Stimulated activated naive CD8-positive, alpha-beta T cell treated with anti-CD3 and anti-CD28 coated beads, Interleukin-15, amount 100 ng/mL, for 72 hours (primary cell): Measurements from ENCODE around the gene THRSP.
A peak's percentile ranks its signal among the peaks of the same experiment; 100 is the strongest.
"Not testable (repeated sequence)": the region's sequence is repeated elsewhere in the genome, so short reads cannot be mapped to it uniquely, and the experiment has no call there.

Source experiments
- ATAC-seq: fragments of 150-1000 bp; cut with Tn5 transposase; 2 replicates; pipeline ENCODE4 v1.10.0; 2021; ENCODE audit warnings: mild to moderate bottlenecking, moderate library complexity
- DNase-seq, 2 donors: peaks; one replicate each; pipeline ENCODE4 v3.0.0; 2021 to 2022
- H3K27ac Mint-ChIP-seq, 2 donors: one replicate each; pipeline ENCODE4 v1.8.0; 2022; ENCODE audit warnings: mild to moderate bottlenecking in 2 of 2, mixed read lengths in 2 of 2, moderate library complexity in 2 of 2
- H3K27me3 Mint-ChIP-seq: one replicate; pipeline ENCODE4 v1.8.0; 2022; ENCODE audit warnings: mixed read lengths
- H3K4me1 Mint-ChIP-seq: one replicate; pipeline ENCODE4 v1.8.0; 2022; ENCODE audit warnings: mild to moderate bottlenecking, mixed read lengths
- H3K4me3 Mint-ChIP-seq, 2 donors: one replicate each; pipeline ENCODE4 v1.8.0; 2022; ENCODE audit warnings: mild to moderate bottlenecking in 2 of 2, mixed read lengths in 2 of 2, moderate library complexity in 1 of 2
- H3K9me3 Mint-ChIP-seq, 2 donors: one replicate each; pipeline ENCODE4 v1.8.0; 2022; ENCODE audit warnings: mixed read lengths in 2 of 2

The THRSP gene

DNA sequence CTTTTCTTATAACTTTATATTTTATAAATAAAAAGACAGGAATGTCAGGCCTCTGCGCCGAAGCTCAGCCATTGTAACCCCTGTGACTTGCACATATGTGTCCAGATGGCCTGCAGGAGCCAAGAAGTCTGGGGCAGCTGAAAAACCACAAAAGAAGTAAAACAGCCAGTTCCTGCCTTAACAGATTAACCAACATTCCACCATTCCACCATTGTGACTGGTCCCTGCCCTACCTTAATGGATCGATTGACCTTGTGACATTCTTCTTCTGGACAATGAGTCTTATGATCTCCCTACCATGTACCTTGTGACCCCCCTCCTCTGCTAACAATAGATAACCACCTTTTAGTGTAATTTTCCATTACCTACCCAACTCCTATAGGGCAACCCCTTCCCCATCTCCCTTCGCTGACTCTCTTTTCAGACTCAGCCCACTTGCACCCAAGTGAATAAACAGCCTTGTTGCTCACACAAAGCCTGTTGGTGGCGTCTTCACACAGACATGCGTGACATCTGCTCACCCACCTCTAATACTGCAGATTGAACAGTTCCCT, 22.9 kb downstream of the THRSP start:
- not testable (repeated sequence) for DNase-seq, H3K4me1 Mint-ChIP-seq, H3K4me3 Mint-ChIP-seq, H3K9me3 Mint-ChIP-seq, H3K27me3 Mint-ChIP-seq, H3K27ac Mint-ChIP-seq, ATAC-seq

DNA sequence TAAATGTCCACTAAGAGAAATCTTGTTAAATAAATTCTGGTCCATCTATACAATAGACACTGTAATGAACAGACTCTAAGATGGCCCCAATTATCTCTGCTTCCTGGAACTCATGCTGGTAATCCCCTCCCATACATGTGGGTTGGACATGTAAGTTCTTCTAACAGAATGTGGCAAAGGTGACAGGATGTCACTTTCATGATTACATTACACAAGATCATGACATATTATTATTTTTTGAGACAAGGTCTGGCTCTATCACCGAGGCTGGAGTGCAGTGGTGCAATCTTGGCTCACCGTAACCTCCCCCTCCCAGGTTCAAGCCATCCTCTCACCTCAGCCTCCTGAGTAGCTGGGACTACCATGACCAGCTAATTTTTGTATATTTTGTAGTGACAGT, 30.6 kb downstream of the THRSP start:
- H3K27ac Mint-ChIP-seq: peak overlapping the region; percentile 98
- ATAC-seq: peak; percentile 100
- no peaks in the 10 kb centered on the region for H3K9me3 Mint-ChIP-seq
- peak; percentile 33 to 57 for DNase-seq
- H3K4me1 Mint-ChIP-seq: peaks cover 18% of the 10 kb centered on the region
- no peaks in the 10 kb centered on the region for H3K27me3 Mint-ChIP-seq
- peak overlapping the region; percentile 58 to 62 for H3K4me3 Mint-ChIP-seq

DNA sequence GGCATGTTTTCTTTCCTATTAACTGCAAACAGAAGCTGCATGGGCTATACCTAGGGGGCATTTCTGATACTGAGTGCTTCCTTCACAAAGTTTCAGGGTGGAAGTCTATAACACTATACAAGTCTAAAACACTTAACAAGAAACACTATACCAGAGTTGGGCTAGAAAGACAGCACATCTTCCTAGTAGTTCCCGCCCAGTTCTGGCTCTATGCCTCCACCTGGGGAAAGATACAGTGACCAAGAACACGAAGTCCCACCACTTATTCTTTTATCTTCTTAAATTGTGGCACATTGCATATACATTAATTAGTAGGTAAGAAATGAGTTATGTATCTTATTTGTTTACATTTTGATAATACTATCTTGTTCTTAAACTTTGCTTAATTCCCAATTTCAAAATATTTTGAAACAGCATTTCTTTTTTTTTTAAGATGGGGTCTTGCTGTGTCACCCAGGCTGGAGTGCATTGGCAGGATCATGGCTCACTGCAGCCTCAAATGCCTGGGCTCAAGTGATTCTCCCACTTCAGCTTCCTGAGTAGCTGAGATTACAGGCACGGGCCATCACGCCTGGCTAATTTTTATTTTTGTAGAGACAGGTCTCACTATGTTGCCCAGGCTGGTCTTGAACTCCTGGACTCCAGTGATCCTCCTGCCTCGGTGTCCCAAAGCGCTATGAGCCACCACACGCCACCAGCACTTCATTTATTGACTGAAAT, 34.2 kb downstream of the THRSP start:
- Mint-ChIP-seq H3K27me3 (no peaks in the 10 kb centered on the region), H3K4me3 (no peak overlapping the region)

DNA sequence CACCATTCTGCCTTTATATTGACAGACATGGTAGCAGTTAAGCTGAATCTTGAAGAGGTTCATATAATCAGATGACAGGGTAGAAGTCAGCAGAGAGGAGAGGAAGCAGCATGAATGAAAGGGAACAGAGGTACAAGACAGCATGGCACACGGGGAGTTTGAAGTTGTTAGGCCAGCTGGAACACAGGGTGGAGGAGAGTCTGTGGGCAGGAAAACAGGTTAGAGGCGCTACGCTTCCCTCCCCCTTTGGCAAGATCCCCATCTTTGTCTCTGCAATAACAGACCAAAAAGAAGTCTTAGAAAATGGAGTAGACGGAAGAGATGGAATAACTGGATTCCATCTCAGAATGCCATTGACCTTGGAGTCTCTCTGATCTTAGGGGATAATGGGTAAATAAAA, 36.0 kb downstream of the THRSP start:
- H3K9me3 Mint-ChIP-seq: no peaks in the 10 kb centered on the region
- peaks cover 12% of the 10 kb centered on the region for H3K4me1 Mint-ChIP-seq
- DNase-seq: no peak
- no peak overlapping the region for H3K4me3 Mint-ChIP-seq
- H3K27me3 Mint-ChIP-seq: no peaks in the 10 kb centered on the region
- no peak for ATAC-seq
- H3K27ac Mint-ChIP-seq: no peak overlapping the region

More for the DNA sequence above, 34.2 kb downstream of the THRSP start:
- no peak for ATAC-seq
- peak overlapping the region in 1 of 2 donors; percentile 27 for H3K27ac Mint-ChIP-seq
- peaks cover 18% of the 10 kb centered on the region for H3K4me1 Mint-ChIP-seq
- no peaks in the 10 kb centered on the region for H3K9me3 Mint-ChIP-seq
- DNase-seq: no peak

DNA sequence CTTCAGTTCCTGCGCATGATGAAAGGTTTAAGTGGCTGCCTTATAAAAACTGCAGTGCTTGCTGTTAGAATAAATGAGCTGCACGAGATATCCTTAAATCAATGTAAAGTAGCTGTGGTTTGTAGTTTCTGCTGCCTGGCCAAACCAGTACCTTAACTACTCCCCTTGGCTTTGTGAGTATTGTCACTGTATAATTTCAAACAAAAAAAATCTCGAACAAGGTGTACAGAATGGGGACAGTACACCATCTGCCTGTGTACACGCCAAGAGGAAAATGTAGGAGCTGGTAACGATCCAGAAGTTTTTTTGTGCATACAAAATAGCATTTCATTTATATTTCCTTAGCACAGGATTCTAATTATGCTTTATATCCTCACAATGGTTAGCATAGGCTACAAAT, 36.6 kb downstream of the THRSP start:
- no peaks in the 10 kb centered on the region for H3K27me3 Mint-ChIP-seq
- H3K9me3 Mint-ChIP-seq: no peaks in the 10 kb centered on the region
- DNase-seq (no peak), ATAC-seq (no peak)
- H3K4me3 Mint-ChIP-seq: no peak overlapping the region
- peaks cover 7% of the 10 kb centered on the region for H3K4me1 Mint-ChIP-seq
- H3K27ac Mint-ChIP-seq: no peak overlapping the region

DNA sequence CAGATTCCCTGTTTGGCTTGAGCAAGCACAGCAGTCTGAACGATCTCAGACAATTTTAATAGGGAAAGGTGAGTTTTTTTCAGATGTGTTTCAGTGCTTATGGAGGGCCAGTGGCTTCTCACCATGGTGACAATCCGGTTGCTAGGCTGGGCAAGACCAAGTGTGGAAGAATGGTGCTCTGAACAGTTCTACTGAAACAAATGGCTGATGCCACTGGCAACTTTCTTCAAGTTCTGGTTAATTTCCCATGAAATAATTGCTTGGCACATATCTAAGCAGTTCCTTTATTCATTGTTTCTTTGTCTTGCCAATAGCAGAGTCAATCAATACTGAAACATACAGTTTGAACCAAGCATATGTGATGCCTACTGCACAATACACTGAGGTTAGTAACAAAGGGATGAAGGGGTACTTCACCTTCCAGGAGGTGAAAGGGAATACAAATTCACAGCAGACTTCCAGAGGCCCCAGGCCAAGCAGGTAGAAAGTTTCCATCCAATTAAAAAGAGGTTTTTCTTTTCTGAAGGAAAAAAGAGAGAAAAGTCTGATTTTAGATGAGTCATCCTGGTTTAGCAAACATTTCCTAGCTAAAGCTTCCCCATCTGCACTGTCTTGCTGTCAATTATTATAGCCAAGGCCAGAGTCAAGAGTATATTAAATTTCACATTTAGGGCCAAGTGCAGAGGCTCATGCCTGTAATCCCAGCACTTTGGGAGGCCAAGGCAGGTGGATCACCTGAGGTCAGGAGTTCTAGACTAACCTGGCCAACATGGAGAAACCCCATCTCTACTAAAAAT, 37.2 kb downstream of the THRSP start:
- Mint-ChIP-seq H3K9me3 (no peaks in the 10 kb centered on the region), H3K4me3 (no peak overlapping the region), H3K27me3 (no peaks in the 10 kb centered on the region), H3K4me1 (peaks cover 1% of the 10 kb centered on the region), H3K27ac (no peak overlapping the region)
- no peak for ATAC-seq
- no peak for DNase-seq

DNA sequence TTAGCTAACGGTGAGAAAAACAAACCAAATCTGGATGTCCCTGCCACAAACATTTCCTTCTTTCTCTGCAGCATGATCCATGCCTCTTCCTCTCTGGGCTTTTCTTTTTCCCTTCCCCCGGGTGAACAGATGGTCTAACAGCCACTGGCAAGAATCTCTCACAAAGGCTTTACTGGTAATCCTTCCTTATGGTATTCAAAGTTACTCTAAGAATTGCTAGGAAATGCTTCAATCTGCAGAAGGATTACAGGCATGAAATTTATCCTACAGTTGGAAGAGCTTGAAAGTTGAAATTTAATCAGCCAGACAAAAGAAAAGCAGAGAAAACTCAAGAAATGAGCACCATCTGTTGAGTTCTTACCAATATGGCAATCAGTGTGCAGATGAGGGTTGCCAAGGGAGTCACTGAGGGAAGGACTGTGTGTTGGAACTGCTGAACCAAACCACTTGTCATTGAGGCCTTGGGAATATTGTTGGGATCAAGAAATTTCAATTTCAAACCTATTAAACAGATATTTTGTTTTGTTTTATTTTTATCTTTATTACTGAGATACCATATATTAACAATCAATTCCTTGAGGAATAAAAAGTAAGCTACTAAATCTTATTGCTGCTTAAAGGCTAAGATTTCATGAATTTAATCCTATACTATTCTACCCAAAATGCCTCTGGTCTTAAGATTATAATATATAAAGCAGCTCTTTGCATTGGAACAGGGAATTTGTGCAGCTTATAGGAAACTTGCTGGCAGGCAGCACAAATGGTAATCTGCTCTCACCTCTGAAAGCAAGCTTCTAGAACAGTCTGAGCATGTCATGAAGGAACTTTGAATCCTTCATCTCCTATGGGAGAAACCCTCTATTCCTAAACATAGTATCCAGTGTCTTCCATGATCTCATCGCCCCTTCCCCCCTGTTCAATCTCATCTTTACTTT, 45.7 kb downstream of the THRSP start:
- H3K27ac Mint-ChIP-seq: no peak overlapping the region
- H3K4me1 Mint-ChIP-seq: no peaks in the 10 kb centered on the region
- H3K9me3 Mint-ChIP-seq: no peaks in the 10 kb centered on the region
- no peak overlapping the region for H3K4me3 Mint-ChIP-seq
- H3K27me3 Mint-ChIP-seq: no peaks in the 10 kb centered on the region
- ATAC-seq (no peak), DNase-seq (no peak)

DNA sequence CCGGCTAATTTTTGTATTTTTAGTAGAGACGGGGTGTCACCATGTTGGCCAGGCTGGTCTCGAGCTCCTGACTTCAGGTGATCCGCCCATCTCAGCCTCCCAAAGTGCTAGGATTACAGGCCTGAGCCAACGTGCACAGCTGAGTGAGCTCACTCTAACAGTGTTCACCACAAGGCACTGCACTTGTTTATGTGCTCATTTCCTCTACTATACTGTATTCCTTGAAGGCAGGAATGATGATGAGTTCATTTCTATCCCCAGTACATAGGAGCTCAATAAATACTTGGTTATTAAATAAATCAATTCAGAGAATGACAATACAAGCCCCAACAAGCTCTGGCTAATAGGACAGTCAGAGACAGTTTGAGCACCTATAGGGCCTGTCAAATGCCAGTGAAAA, 46.7 kb downstream of the THRSP start:
- no peak overlapping the region for H3K27ac Mint-ChIP-seq
- no peaks in the 10 kb centered on the region for H3K4me1 Mint-ChIP-seq
- no peak overlapping the region for H3K4me3 Mint-ChIP-seq
- no peaks in the 10 kb centered on the region for H3K9me3 Mint-ChIP-seq
- ATAC-seq: no peak
- no peaks in the 10 kb centered on the region for H3K27me3 Mint-ChIP-seq
- no peak for DNase-seq

DNA sequence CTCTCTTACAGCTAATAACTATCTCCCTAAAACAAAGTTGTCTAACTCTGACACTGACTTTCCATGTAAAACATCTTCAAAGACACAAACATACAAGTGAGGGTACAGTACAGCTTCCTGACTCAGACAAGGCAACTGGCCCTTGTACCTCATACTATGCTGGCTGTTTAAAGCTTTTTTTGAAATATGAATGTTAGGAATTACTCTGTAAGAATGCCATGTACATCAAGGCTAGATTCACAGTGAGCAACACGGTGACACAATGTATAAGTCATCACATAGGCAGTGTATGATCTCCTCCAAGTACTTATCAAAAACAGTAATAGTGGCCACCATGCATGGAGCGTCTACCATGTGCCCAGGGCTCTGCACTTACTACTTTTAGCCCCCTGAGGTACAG, 47.2 kb downstream of the THRSP start:
- ATAC-seq: no peak
- Mint-ChIP-seq H3K27me3 (no peaks in the 10 kb centered on the region), H3K4me3 (no peak overlapping the region), H3K4me1 (no peaks in the 10 kb centered on the region), H3K27ac (no peak overlapping the region), H3K9me3 (no peaks in the 10 kb centered on the region)
- no peak for DNase-seq

DNA sequence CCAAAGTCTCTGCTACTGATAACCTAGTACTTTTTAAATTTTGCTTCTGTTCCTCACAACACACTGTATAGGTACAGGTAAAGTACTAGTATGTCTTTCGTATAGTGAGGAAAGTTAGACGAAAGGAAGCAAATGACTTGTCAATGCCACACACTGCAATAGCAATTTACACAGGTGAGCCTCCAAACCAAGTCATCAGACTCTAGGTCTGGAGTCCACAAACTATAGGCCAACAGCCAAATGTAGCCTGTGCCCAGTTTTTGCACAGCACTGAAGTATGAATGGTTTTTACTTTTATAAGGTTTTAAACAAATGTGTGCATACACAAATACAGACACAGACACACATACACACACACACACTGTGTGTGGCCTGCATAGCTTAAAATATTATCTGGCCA, 47.6 kb downstream of the THRSP start:
- H3K9me3 Mint-ChIP-seq: no peaks in the 10 kb centered on the region
- no peak for DNase-seq
- H3K27me3 Mint-ChIP-seq: no peaks in the 10 kb centered on the region
- no peak overlapping the region for H3K27ac Mint-ChIP-seq
- ATAC-seq: no peak
- no peak overlapping the region for H3K4me3 Mint-ChIP-seq
- no peaks in the 10 kb centered on the region for H3K4me1 Mint-ChIP-seq

DNA sequence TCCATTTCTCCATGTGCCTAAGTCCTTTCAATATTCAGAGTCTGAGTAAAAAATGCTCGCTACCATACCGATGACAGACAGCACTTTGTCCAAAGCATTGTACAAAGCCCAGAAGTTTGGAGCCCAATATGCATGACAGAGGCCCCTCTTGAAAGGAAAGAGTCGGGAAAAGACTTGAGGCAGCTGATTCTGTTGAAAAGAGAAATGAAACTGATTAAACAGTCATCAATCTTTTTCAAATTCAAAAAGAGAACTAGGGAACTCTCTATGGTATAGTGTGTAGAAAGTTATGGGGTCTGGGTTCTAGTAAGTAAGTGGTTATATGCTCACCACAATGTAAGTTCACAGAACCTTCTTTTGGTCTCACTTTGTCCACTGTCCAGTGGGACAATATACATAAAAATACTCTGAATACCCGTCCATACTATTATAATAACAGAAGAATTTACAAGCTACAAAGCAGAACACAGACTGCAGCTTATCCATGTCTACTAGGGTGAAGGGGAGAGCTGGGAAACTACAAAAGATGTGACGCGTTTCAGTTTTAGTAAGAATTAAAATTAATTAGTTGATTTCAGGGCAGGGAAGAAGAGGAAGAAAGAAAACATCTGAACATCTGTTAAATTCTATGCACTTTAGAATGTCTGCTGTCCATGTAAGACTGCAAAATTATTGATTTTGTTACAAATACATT, 49.1 kb downstream of the THRSP start:
- DNase-seq (no peak), ATAC-seq (no peak)
- Mint-ChIP-seq H3K4me3 (no peak overlapping the region), H3K4me1 (no peaks in the 10 kb centered on the region), H3K9me3 (no peaks in the 10 kb centered on the region), H3K27ac (peak overlapping the region in 1 of 2 donors; percentile 10), H3K27me3 (no peaks in the 10 kb centered on the region)
